Measurements from ENCODE around the gene SPATA6L. TPM values are rescaled to one million over a fixed set of nuclear protein-coding genes. Genes with fewer than 3 reads are reported as not detected.

SPATA6L gene
- total RNA-seq, 4 donors from 2014 or later, result 14.3 to 21.0 (median 16.9) TPM

DNA sequence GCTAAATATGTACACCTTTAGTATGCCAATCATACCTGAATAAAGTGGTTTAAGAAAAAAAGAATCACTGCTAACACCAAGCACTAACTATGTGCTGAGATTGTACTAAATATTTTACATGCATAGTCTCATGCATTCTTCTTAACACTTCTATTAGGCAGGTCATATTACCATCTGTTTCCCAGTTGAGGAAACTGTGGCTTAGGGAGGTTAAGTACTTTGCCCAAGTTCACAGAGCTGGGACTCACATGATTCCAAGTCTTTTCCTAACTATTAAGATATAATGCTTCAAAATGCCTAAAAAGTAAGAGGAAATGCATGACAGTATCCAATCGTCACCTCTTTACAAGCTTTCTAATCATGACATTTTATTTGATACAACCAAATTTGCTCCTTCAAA, 73.4 kb downstream of the SPATA6L start:
- Histone ChIP-seq H3K4me3 (replicated peaks in 1 of 3) (no peak overlapping the region), H3K4me1 (peaks cover 34 to 40% of the 10 kb centered on the region in 2 donors), H3K27ac (no peak overlapping the region), H3K36me3 (no peaks in the 10 kb centered on the region), H3K9me3 (no peaks in the 10 kb centered on the region), H3K27me3 (no peaks in the 10 kb centered on the region)
- WGBS, 2 donors, result 83 to 91% methylated on average over 1 of the region's 1 CpG
- intact Hi-C loops (cut with DNase I), result no loop called here
- DNase-seq, result no peak
- TF ChIP-seq CTCF (IDR thresholded peaks at IDR 0.05) (no peak), POLR2A (IDR thresholded peaks at IDR 0.05) (no peak)

- Histone ChIP-seq H3K4me3 (replicated peaks in 1 of 3) (no peak overlapping the region), H3K27me3 (no peaks in the 10 kb centered on the region), H3K4me1 (peaks cover 39 to 46% of the 10 kb centered on the region in 2 donors), H3K36me3 (no peaks in the 10 kb centered on the region), H3K9me3 (no peaks in the 10 kb centered on the region), H3K27ac (peak overlapping the region in 2 of 3 donors; percentile 86 to 97)
- no peak for DNase-seq
- WGBS, 2 donors, result 86 to 88% methylated on average over 3 of the region's 3 CpGs
- intact Hi-C loops (cut with DNase I), result no loop called here
- no peak for TF ChIP-seq CTCF (IDR thresholded peaks at IDR 0.05)
- no peak for TF ChIP-seq POLR2A (IDR thresholded peaks at IDR 0.05)
These were observed 74.0 kb downstream of the SPATA6L start for GRCh38 chr9:4592295-4592694.

- Histone ChIP-seq H3K4me3 (replicated peaks in 1 of 3) (no peak overlapping the region), H3K9me3 (no peaks in the 10 kb centered on the region), H3K36me3 (no peaks in the 10 kb centered on the region), H3K27ac (peak overlapping the region; percentile 44 to 97 (median 86)), H3K27me3 (no peaks in the 10 kb centered on the region), H3K4me1 (peaks cover 44 to 51% of the 10 kb centered on the region in 2 donors)
- DNase-seq, result no peak
- TF ChIP-seq POLR2A (IDR thresholded peaks at IDR 0.05), result peak in 1 of 2 donors; percentile 28
- no peak for TF ChIP-seq CTCF (IDR thresholded peaks at IDR 0.05)
- intact Hi-C loops (cut with DNase I), result no loop called here
- 15 to 21% methylated on average over 4 of the region's 4 CpGs for WGBS, 2 donors
These were observed 75.2 kb downstream of the SPATA6L start for GRCh38 chr9:4591123-4591500.

GRCh38 chr9:4590430-4591122, 75.7 kb downstream of the SPATA6L start:
- peaks cover 44 to 54% of the 10 kb centered on the region in 2 donors for H3K4me1 ChIP-seq
- intact Hi-C loops (cut with DNase I), result no loop called here
- TF ChIP-seq CTCF (IDR thresholded peaks at IDR 0.05) (no peak), POLR2A (IDR thresholded peaks at IDR 0.05) (no peak)
- no peaks in the 10 kb centered on the region for H3K27me3 ChIP-seq
- peak; percentile 45 to 46 for DNase-seq
- WGBS, 2 donors, result 60 to 65% methylated on average over 5 to 8 of the region's 8 CpGs
- H3K27ac ChIP-seq, result peak overlapping the region; percentile 44 to 97 (median 86)
- no peak overlapping the region for H3K4me3 ChIP-seq (replicated peaks in 1 of 3)
- H3K36me3 ChIP-seq, result no peaks in the 10 kb centered on the region
- H3K9me3 ChIP-seq, result no peaks in the 10 kb centered on the region

DNA sequence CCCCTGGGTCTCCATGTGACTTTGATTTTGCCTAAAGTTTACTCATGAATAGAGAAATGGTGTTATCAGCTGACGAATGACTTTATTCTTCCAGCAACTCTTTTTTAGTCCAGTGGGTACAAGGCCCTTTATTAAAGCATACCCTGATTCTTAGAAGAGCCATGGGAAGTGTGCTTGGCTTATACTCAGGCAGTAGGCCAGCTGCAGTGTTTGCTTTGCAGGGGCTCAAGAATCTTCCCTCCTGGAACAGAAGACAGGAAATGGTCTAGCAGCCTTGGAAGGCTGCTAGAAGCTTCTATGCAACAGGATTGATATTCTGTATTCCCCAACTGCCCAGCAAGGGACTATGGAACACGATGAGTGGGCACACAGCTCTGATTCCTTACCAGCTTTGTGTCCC, 77.6 kb downstream of the SPATA6L start:
- no peak overlapping the region for H3K4me3 ChIP-seq (replicated peaks in 1 of 3)
- H3K27ac ChIP-seq, result peak overlapping the region; percentile 86 to 97 (median 89)
- no peaks in the 10 kb centered on the region for H3K27me3 ChIP-seq
- H3K4me1 ChIP-seq, result peaks cover 44 to 54% of the 10 kb centered on the region in 2 donors
- no peaks in the 10 kb centered on the region for H3K9me3 ChIP-seq
- TF ChIP-seq CTCF (IDR thresholded peaks at IDR 0.05), result no peak
- peak in 1 of 2 donors; percentile 24 for TF ChIP-seq POLR2A (IDR thresholded peaks at IDR 0.05)
- H3K36me3 ChIP-seq, result peaks cover 0 to 4% of the 10 kb centered on the region in 2 donors
- WGBS, 2 donors, result 11 to 27% methylated on average over 2 of the region's 2 CpGs
- intact Hi-C loops (cut with DNase I), result no loop called here
- DNase-seq, result peak; percentile 86 to 87

Measured in thyroid gland (tissue), 4 donors.